HepG2 (cell line): ENCODE results near the gene PLIN3. TPM values are rescaled to one million over a fixed set of nuclear protein-coding genes. Genes with fewer than 3 reads are reported as not detected.

Experiments used
- HDAC2 ChIP-seq: sonication (generic); formaldehyde crosslinking; IDR thresholded peaks from 2 replicates; pipeline ENCODE4 v1.4.0; 2020; ENCODE audit warnings: missing genetic modification reagents
- KAT2B ChIP-seq: fragments of 150-350 bp; IDR thresholded peaks from 2 replicates; pipeline ENCODE4 v1.6.1; 2014; ENCODE audit warnings: low read depth, low read length, borderline replicate concordance
- MAF1 ChIP-seq: sonication (generic); formaldehyde crosslinking; IDR thresholded peaks from 2 replicates; pipeline ENCODE4 v1.5.0; 2020; ENCODE audit warnings: missing genetic modification reagents, borderline replicate concordance
- MBNL3 ChIP-seq: fragments of 250-450 bp; sonication (Bioruptor Pico); conservative IDR thresholded peaks from 2 replicates; pipeline ENCODE4 v1.8.0; 2022; ENCODE audit warnings: mild to moderate bottlenecking, inconsistent platforms
- NCOA5 ChIP-seq: sonication (generic); formaldehyde crosslinking; IDR thresholded peaks from 2 replicates; pipeline ENCODE4 v1.4.0; 2020; ENCODE audit warnings: missing genetic modification reagents
- RAD21 ChIP-seq: fragments of 450-650 bp; formaldehyde crosslinking; IDR thresholded peaks from 2 replicates; pipeline ENCODE4 v1.5.0; 2020; ENCODE audit warnings: mild to moderate bottlenecking
- SAFB2 ChIP-seq: sonication (generic); formaldehyde crosslinking; IDR thresholded peaks from 2 replicates; pipeline ENCODE4 v1.5.1; 2020; ENCODE audit warnings: missing genetic modification reagents, low read depth, mild to moderate bottlenecking, borderline replicate concordance
- SALL1 ChIP-seq: sonication (generic); formaldehyde crosslinking; IDR thresholded peaks from 2 replicates; pipeline ENCODE4 v1.8.0; 2022; ENCODE audit warnings: mild to moderate bottlenecking, missing genetic modification reagents
- SETDB1 ChIP-seq: sonication (generic); formaldehyde crosslinking; IDR thresholded peaks from 2 replicates; pipeline ENCODE4 v1.5.1; 2020; ENCODE audit warnings: missing genetic modification reagents, mild to moderate bottlenecking, borderline replicate concordance
- TEAD3 ChIP-seq: optimal IDR thresholded peaks from 2 replicates; pipeline ENCODE3; 2016; ENCODE audit warnings: borderline replicate concordance
- TERF1 ChIP-seq: sonication (generic); formaldehyde crosslinking; IDR thresholded peaks from 2 replicates; pipeline ENCODE4 v1.8.0; 2022; ENCODE audit warnings: mild to moderate bottlenecking, missing genetic modification reagents, moderate library complexity
- TOPORS ChIP-seq: sonication (generic); formaldehyde crosslinking; IDR thresholded peaks from 2 replicates; pipeline ENCODE4 v1.8.0; 2023; ENCODE audit warnings: mild to moderate bottlenecking, missing genetic modification reagents
- ZBTB7B ChIP-seq: sonication (generic); formaldehyde crosslinking; IDR thresholded peaks from 2 replicates; pipeline ENCODE4 v1.4.0; 2020; ENCODE audit warnings: missing genetic modification reagents
- ZKSCAN8 ChIP-seq: IDR thresholded peaks from 2 replicates; pipeline ENCODE4 v1.6.1; 2016; ENCODE audit warnings: borderline replicate concordance, missing genetic modification reagents, missing compliant biosample characterization
- ZMYM3 ChIP-seq: sonication (generic); formaldehyde crosslinking; IDR thresholded peaks from 2 replicates; pipeline ENCODE4 v1.5.1; 2020; ENCODE audit warnings: mild to moderate bottlenecking, missing genetic modification reagents
- ZNF136 ChIP-seq: sonication (generic); formaldehyde crosslinking; IDR thresholded peaks from 2 replicates; pipeline ENCODE4 v1.8.1; 2022; ENCODE audit warnings: low read depth, mild to moderate bottlenecking, moderate library complexity, missing genetic modification reagents
- ZNF276 ChIP-seq: sonication (generic); formaldehyde crosslinking; IDR thresholded peaks from 2 replicates; pipeline ENCODE4 v1.4.0; 2020; ENCODE audit warnings: mild to moderate bottlenecking, low read depth, missing genetic modification reagents
- ZNF282 ChIP-seq: fragments of 450-650 bp; IDR thresholded peaks from 2 replicates; pipeline ENCODE4 v1.6.1; 2018; ENCODE audit not compliant: partially characterized antibody
- ZNF337 ChIP-seq: sonication (generic); formaldehyde crosslinking; IDR thresholded peaks from 2 replicates; pipeline ENCODE4 v1.5.1; 2020; ENCODE audit warnings: missing genetic modification reagents, low read depth, mild to moderate bottlenecking, borderline replicate concordance
- ZNF451 ChIP-seq: sonication (generic); formaldehyde crosslinking; IDR thresholded peaks from 2 replicates; pipeline ENCODE4 v1.5.0; 2020; ENCODE audit warnings: mild to moderate bottlenecking, missing genetic modification reagents
- ZNF496 ChIP-seq: sonication (generic); formaldehyde crosslinking; IDR thresholded peaks from 2 replicates; pipeline ENCODE4 v1.8.1; 2023; ENCODE audit warnings: mild to moderate bottlenecking, moderate library complexity, missing genetic modification reagents; ENCODE audit not compliant: insufficient replicate concordance
- ZNF607 ChIP-seq: sonication (generic); formaldehyde crosslinking; IDR thresholded peaks from 2 replicates; pipeline ENCODE4 v1.5.1; 2020; ENCODE audit warnings: missing genetic modification reagents, mild to moderate bottlenecking, borderline replicate concordance
- ZNF776 ChIP-seq: sonication (generic); formaldehyde crosslinking; IDR thresholded peaks from 2 replicates; pipeline ENCODE4 v1.4.0; 2020; ENCODE audit warnings: mild to moderate bottlenecking, missing genetic modification reagents
- ZNF790 ChIP-seq: sonication (generic); formaldehyde crosslinking; IDR thresholded peaks from 2 replicates; pipeline ENCODE4 v1.8.0; 2022; ENCODE audit warnings: missing genetic modification reagents, mild to moderate bottlenecking, borderline replicate concordance
- ZNF816 ChIP-seq: sonication (generic); formaldehyde crosslinking; IDR thresholded peaks from 2 replicates; pipeline ENCODE4 v1.8.0; 2022; ENCODE audit warnings: missing genetic modification reagents, mild to moderate bottlenecking, borderline replicate concordance
- ZSCAN22 ChIP-seq: sonication (generic); formaldehyde crosslinking; IDR thresholded peaks from 2 replicates; pipeline ENCODE4 v1.4.0; 2020; ENCODE audit warnings: mild to moderate bottlenecking, missing genetic modification reagents
- ZSCAN31 ChIP-seq: sonication (generic); formaldehyde crosslinking; IDR thresholded peaks from 2 replicates; pipeline ENCODE4 v1.5.0; 2020; ENCODE audit warnings: low read depth, mild to moderate bottlenecking, missing genetic modification reagents
- polyA plus RNA-seq, 8 experiments: library from polyadenylated mRNA; depleted of rRNA in 3 of 8; stranded (reverse) in 7 of 8; unstranded in 1 of 8; fragments of >200 nt; fragmentation: Illumina TruSeq in 4 of 8; extraction: Trizol in 4 of 8; gene quantifications; 2 replicates each; pipeline versions ENCODE4 v1.2.1 to v1.2.3, GENCODE V29; 2011 to 2016; ENCODE audit warnings: low read depth in 4 of 8, missing spikeins in 1 of 8, mixed read lengths in 1 of 8; ENCODE audit not compliant: insufficient read depth in 1 of 8
- total RNA-seq, 5 experiments: library from RNA; depleted of rRNA; stranded (reverse); fragments of >200 nt; fragmentation: Illumina TruSeq; extraction: Trizol; gene quantifications; 2 replicates each; pipeline ENCODE4 v1.2.3, GENCODE V29; 2016; ENCODE audit warnings: low read depth in 1 of 5
- TF ChIP-seq, protein P1 (sequence below): sonication (generic); formaldehyde crosslinking; IDR thresholded peaks from 2 replicates; pipeline ENCODE4 v1.5.0; 2020; ENCODE audit warnings: missing genetic modification reagents, mild to moderate bottlenecking, borderline replicate concordance

The PLIN3 gene
- total and polyA plus RNA-seq, 2 of the 13 experiments (the other 11 are each of a cell fraction or from before 2014, with no cell fraction given) = 49.3 to 57.9 TPM

DNA sequence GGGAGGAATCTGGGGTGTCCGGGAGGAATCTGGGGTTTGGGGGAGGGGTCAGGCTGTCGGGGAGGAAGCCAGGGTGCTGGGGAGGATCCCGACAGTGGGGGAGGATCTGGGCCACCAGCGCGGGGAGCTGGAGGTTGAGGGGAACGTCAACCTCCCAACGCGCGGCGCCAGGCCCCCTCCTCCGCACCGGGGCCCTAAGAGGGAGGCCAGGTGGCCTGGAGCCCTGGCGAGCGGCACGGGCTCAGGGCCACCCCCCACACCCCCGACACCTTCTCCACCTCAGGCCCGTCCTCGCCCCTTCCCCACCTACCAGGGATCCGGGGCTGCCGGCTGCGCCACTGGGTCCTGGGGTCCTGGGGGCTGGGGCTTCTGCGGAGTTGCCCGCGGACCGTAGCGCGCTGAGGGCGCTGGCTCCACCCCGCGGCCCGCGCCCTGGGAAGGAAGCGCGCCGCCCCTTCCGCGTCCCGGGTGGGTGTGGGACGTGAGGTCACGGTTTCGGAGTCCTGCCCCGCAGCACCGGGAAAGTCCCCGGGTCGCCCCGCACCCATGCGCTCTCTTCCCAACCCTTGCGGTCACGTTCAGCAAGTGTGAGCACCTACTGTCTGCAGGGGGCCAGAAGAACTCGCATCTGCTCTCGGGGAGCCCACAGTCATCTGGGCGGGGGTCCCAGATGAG, 36.0 kb downstream of the PLIN3 start, which contains the start of gene TICAM1 (continued):
- TF ChIP-seq ZNF816 (CRISPR knock-in tag) = no peak
- TF ChIP-seq SAFB2 (CRISPR knock-in tag) = no peak
- TF ChIP-seq HDAC2 (CRISPR knock-in tag) = peak; percentile 63; the same call in 1 of the 2 replicates
- TF ChIP-seq ZNF496 (CRISPR knock-in tag) = no peak
- TF ChIP-seq TERF1 (CRISPR knock-in tag) = no peak
- TF ChIP-seq ZNF776 = no peak
- no peak for TF ChIP-seq RAD21 (CRISPR knock-in tag)
- TF ChIP-seq ZNF282 = no peak
- no peak for TF ChIP-seq SETDB1 (CRISPR knock-in tag)
- TF ChIP-seq MAF1 (CRISPR knock-in tag) = no peak
- TF ChIP-seq ZBTB7B (CRISPR knock-in tag) = peak; percentile 76
- TF ChIP-seq ZSCAN22 = no peak
- no peak for TF ChIP-seq ZNF790 (CRISPR knock-in tag)
- TF ChIP-seq ZNF337 = no peak
- no peak for TF ChIP-seq MBNL3 (CRISPR knock-in tag)
- TF ChIP-seq, protein P1, sequence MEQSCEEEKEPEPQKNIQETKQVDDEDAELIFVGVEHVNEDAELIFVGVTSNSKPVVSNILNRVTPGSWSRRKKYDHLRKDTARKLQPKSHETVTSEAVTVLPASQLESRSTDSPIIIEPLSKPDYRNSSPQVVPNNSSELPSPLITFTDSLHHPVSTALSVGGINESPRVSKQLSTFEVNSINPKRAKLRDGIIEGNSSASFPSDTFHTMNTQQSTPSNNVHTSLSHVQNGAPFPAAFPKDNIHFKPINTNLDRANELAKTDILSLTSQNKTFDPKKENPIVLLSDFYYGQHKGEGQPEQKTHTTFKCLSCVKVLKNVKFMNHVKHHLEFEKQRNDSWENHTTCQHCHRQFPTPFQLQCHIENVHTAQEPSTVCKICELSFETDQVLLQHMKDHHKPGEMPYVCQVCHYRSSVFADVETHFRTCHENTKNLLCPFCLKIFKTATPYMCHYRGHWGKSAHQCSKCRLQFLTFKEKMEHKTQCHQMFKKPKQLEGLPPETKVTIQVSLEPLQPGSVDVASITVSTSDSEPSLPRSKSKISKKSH (CRISPR knock-in tag) = no peak
- TF ChIP-seq TEAD3 (CRISPR knock-in tag) = peak; percentile 20
- TF ChIP-seq KAT2B = no peak
- TF ChIP-seq ZNF607 (CRISPR knock-in tag) = no peak
- TF ChIP-seq ZNF276 (CRISPR knock-in tag) = no peak
- no peak for TF ChIP-seq TOPORS
- TF ChIP-seq SALL1 = peak; percentile 68
- peak; percentile 45; the same call in 1 of the 2 replicates for TF ChIP-seq ZMYM3 (CRISPR knock-in tag)
- no peak for TF ChIP-seq ZNF451 (CRISPR knock-in tag)
- TF ChIP-seq ZSCAN31 (CRISPR knock-in tag) = no peak
- TF ChIP-seq ZKSCAN8 = peak; percentile 99
- TF ChIP-seq ZNF136 (CRISPR knock-in tag) = no peak
- no peak for TF ChIP-seq NCOA5 (CRISPR knock-in tag)
